NCI-H2029 treated with DMSO at 0.1 percent for 48 hours (cell line): ENCODE results near the gene ZNF569.
"Not testable (repeated sequence)": the region's sequence is repeated elsewhere in the genome, so short reads cannot be mapped to it uniquely, and the experiment has no call there.

Experiments
- DNase-seq: peaks from one replicate; lab custom pipeline; 2025; lab: John Stamatoyannopoulos, UW

The ZNF569 gene

GRCh38 chr19:37401078-37401477 is 66.2 kb downstream of the ZNF569 start:
- no peak for DNase-seq

DNA sequence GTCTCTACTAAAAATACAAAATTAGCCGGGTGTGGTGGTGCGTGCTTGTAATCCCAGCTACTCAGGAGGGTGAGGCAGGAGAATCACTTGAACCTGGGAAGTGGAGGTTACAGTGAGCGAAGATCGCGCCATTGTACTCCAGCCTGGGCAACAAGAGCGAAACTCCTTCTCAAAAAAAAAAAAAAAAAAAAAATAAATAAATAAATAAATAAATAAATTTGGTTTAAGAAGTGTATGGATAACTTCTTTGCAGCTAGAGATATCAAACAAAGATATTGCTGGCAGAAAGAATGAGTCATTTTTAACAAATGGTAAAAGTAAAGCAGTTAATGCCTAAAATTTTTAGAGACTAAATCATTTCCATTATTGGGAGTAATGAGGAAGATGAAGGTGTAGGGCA is 75.8 kb downstream of the ZNF569 start:
- not testable (repeated sequence) for DNase-seq

DNA sequence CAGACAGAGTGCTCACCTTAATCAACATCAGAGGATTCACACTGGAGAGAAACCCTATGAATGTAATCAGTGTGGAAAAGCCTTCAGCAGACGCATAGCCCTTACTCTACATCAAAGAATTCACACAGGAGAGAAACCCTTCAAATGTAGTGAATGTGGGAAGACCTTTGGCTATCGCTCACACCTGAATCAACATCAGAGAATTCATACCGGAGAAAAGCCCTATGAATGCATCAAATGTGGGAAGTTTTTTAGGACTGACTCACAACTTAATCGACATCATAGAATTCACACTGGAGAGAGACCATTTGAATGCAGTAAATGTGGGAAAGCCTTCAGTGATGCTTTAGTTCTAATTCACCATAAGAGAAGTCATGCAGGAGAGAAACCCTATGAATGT is 78.0 kb downstream of the ZNF569 start:
- DNase-seq: no peak

GRCh38 chr19:37370880-37371661 is 96.2 kb downstream of the ZNF569 start, which contains the start of gene ZNF527:
Gene ZNF527, plus strand, starts transcription at chr19:37371099. Its CDS starts 3,100 bp downstream, at chr19:37374199.
- DNase-seq: peak; percentile 83

- not testable (repeated sequence) for DNase-seq
Observed at GRCh38 chr19:37370386-37370879, 96.8 kb downstream of the ZNF569 start.

- DNase-seq: no peak
Observed at GRCh38 chr19:37362733-37363132, 104.5 kb downstream of the ZNF569 start.

- DNase-seq: no peak
Observed at GRCh38 chr19:37361994-37362393, 105.2 kb downstream of the ZNF569 start.
